ENCODE data around the gene ZMIZ2.

The ZMIZ2 gene

DNA sequence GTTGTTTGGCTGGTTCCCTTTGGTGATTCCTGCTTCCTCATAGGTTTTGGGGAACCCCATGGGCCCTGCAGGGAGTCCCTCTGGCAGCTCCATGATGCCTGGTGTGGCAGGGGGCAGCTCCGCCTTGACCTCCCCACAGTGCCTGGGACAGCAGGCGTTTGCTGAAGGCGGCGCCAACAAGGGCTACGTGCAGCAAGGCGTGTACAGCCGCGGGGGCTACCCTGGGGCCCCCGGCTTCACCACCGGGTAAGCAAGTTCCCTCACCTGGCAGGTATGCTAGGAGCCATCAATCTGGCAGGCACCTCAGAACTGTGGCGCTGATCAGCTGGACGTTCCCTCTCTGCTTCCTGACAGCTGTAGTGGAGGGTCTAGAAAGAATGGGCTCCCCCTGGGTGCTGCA, 8.3 kb downstream of the ZMIZ2 start:
- POLR2A ChIA-PET = no interaction called here
- H3K4me1 ChIP-seq (ENCODE audit: control insufficient read depth, insufficient read depth, low read length) = no peaks in the 10 kb centered on the region
- no peaks in the 10 kb centered on the region for H3K9me3 ChIP-seq (ENCODE audit: control insufficient read depth, insufficient read depth, low read depth, low read length)
- CTCF ChIA-PET = no interaction called here
- no peak overlapping the region for H3K4me3 ChIP-seq (ENCODE audit: low read depth, low read length)
- no peak for TF ChIP-seq ZNF140 (tag by site-specific recombination; IDR thresholded peaks at IDR 0.05)
- TF ChIP-seq, protein P1, sequence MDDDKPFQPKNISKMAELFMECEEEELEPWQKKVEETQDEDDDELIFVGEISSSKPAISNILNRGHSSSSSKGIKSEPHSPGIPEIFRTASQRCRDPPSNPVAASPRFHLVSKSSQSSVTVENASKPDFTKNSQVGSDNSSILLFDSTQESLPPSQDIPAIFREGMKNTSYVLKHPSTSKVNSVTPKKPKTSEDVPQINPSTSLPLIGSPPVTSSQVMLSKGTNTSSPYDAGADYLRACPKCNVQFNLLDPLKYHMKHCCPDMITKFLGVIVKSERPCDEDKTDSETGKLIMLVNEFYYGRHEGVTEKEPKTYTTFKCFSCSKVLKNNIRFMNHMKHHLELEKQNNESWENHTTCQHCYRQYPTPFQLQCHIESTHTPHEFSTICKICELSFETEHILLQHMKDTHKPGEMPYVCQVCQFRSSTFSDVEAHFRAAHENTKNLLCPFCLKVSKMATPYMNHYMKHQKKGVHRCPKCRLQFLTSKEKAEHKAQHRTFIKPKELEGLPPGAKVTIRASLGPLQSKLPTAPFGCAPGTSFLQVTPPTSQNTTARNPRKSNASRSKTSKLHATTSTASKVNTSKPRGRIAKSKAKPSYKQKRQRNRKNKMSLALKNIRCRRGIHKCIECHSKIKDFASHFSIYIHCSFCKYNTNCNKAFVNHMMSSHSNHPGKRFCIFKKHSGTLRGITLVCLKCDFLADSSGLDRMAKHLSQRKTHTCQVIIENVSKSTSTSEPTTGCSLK (tag by site-specific recombination; IDR thresholded peaks at IDR 0.05) = no peak
- TF ChIP-seq SALL2 (tag by site-specific recombination; IDR thresholded peaks at IDR 0.05; ENCODE audit: borderline replicate concordance) = no peak
- TF ChIP-seq ZNF514 (tag by site-specific recombination; IDR thresholded peaks at IDR 0.05) = no peak
- TF ChIP-seq KLF1 (tag by site-specific recombination; IDR thresholded peaks at IDR 0.05) = no peak
- no peak for TF ChIP-seq ZNF558 (tag by site-specific recombination; IDR thresholded peaks at IDR 0.05)
- TF ChIP-seq ZNF214 (tag by site-specific recombination; IDR thresholded peaks at IDR 0.05; ENCODE audit: borderline replicate concordance) = no peak
- TF ChIP-seq ZNF311 (tag by site-specific recombination; IDR thresholded peaks at IDR 0.05; ENCODE audit: borderline replicate concordance) = no peak
- TF ChIP-seq, protein P2, sequence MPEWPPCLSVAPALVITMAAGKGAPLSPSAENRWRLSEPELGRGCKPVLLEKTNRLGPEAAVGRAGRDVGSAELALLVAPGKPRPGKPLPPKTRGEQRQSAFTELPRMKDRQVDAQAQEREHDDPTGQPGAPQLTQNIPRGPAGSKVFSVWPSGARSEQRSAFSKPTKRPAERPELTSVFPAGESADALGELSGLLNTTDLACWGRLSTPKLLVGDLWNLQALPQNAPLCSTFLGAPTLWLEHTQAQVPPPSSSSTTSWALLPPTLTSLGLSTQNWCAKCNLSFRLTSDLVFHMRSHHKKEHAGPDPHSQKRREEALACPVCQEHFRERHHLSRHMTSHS (tag by site-specific recombination; IDR thresholded peaks at IDR 0.05) = no peak
- no peak for TF ChIP-seq ZNF561 (tag by site-specific recombination; IDR thresholded peaks at IDR 0.05; ENCODE audit: borderline replicate concordance)
- TF ChIP-seq ZNF626 (tag by site-specific recombination; IDR thresholded peaks at IDR 0.05) = no peak
- no peak for TF ChIP-seq ZNF791 (tag by site-specific recombination; IDR thresholded peaks at IDR 0.05)
- TF ChIP-seq GFI1B (tag by site-specific recombination; IDR thresholded peaks at IDR 0.05) = no peak
- TF ChIP-seq ZNF354C (tag by site-specific recombination; IDR thresholded peaks at IDR 0.05; ENCODE audit: borderline replicate concordance, low read depth) = no peak
- no peak for TF ChIP-seq YY1 (tag by site-specific recombination; IDR thresholded peaks at IDR 0.05)
- TF ChIP-seq ZNF624 (tag by site-specific recombination; IDR thresholded peaks at IDR 0.05) = no peak
- TF ChIP-seq ZNF155 (tag by site-specific recombination; IDR thresholded peaks at IDR 0.05) = no peak
- no peak for TF ChIP-seq ZIC2 (tag by site-specific recombination; IDR thresholded peaks at IDR 0.05)
- H3K27ac ChIP-seq (ENCODE audit: extremely low read depth, low read depth, low read length) = no peak overlapping the region
- peaks cover 4 to 40% of the 10 kb centered on the region in 2 experiments; a peak in 2 of 3 replicates for H3K36me3 ChIP-seq (ENCODE audit: control insufficient read depth in 2 of 2, insufficient read depth in 1 of 2, low read length in 2 of 2)

DNA sequence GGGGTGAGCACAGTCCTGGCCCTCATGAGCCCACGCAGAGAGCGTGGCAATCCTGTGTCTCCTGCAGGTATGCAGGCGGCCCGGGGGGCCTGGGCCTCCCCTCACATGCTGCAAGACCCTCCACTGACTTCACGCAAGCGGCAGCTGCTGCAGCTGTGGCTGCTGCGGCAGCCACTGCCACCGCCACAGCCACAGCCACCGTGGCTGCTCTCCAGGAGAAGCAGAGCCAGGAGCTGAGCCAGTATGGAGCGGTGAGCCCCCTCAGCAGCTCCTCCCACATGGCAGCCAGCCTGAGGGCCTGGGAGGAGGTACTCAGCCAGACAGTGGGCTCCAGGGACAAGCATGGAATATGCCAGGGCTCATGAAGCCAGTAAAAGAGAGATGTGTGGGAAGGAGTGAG, 8.7 kb downstream of the ZMIZ2 start:
- no peaks in the 10 kb centered on the region for H3K4me1 ChIP-seq (ENCODE audit: control insufficient read depth, insufficient read depth, low read length)
- POLR2A ChIA-PET = no interaction called here
- H3K36me3 ChIP-seq (ENCODE audit: control insufficient read depth in 2 of 2, insufficient read depth in 1 of 2, low read length in 2 of 2) = peaks cover 4 to 42% of the 10 kb centered on the region in 2 experiments; a peak in 2 of 3 replicates
- H3K27ac ChIP-seq (ENCODE audit: extremely low read depth, low read depth, low read length) = no peak overlapping the region
- H3K9me3 ChIP-seq (ENCODE audit: control insufficient read depth, insufficient read depth, low read depth, low read length) = no peaks in the 10 kb centered on the region
- CTCF ChIA-PET = no interaction called here
- no peak for TF ChIP-seq ZNF549 (tag by site-specific recombination; IDR thresholded peaks at IDR 0.05)
- TF ChIP-seq ZNF292 (tag by site-specific recombination; IDR thresholded peaks at IDR 0.05; ENCODE audit: borderline replicate concordance, low read depth) = no peak
- TF ChIP-seq, protein P3, sequence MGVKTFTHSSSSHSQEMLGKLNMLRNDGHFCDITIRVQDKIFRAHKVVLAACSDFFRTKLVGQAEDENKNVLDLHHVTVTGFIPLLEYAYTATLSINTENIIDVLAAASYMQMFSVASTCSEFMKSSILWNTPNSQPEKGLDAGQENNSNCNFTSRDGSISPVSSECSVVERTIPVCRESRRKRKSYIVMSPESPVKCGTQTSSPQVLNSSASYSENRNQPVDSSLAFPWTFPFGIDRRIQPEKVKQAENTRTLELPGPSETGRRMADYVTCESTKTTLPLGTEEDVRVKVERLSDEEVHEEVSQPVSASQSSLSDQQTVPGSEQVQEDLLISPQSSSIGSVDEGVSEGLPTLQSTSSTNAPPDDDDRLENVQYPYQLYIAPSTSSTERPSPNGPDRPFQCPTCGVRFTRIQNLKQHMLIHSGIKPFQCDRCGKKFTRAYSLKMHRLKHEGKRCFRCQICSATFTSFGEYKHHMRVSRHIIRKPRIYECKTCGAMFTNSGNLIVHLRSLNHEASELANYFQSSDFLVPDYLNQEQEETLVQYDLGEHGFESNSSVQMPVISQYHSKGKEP (tag by site-specific recombination; IDR thresholded peaks at IDR 0.05) = peak; percentile 56; the same call in 1 of the 2 replicates
- peak; percentile 34; the same call in 1 of the 2 replicates for TF ChIP-seq OSR2 (tag by site-specific recombination; IDR thresholded peaks at IDR 0.05)
- TF ChIP-seq MEIS1 (CRISPR knock-in tag; IDR thresholded peaks at IDR 0.05; ENCODE audit: borderline replicate concordance) = no peak
- TF ChIP-seq ZFHX2 (tag by site-specific recombination; conservative IDR thresholded peaks at IDR 0.05) = 0 out of 2 replicates have a peak, but pooled peaks have one; percentile 11
- no peak overlapping the region for H3K4me3 ChIP-seq (ENCODE audit: low read depth, low read length)
